ENCODE data around the gene ENPEP.
A peak's percentile ranks its signal among the peaks of the same experiment; 100 is the strongest.

The ENPEP gene

GRCh38 chr4:110487873-110488272, 11.9 kb downstream of the ENPEP start:
- Histone ChIP-seq H4K91ac (ENCODE audit: low read depth, low read length) (no peak overlapping the region), H3K27me3 (ENCODE audit: insufficient read depth, low read length) (no peaks in the 10 kb centered on the region), H3K36me3 (ENCODE audit: control insufficient read depth in 1 of 2, insufficient read depth in 2 of 2, low read length in 2 of 2) (peaks cover 2 to 3% of the 10 kb centered on the region in 2 experiments), H3K4ac (ENCODE audit: low read depth, low read length) (no peak overlapping the region), H3K18ac (ENCODE audit: low read length) (no peak overlapping the region), H3K9me3 (ENCODE audit: insufficient read depth, low read depth, low read length) (no peaks in the 10 kb centered on the region), H3K4me3 (ENCODE audit: low read depth, low read length) (no peak overlapping the region), H3K14ac (ENCODE audit: low read length) (no peak overlapping the region), H4K8ac (ENCODE audit: low read depth, low read length) (no peak overlapping the region), H2AK5ac (ENCODE audit: low read length) (no peak overlapping the region), H3K79me2 (ENCODE audit: control insufficient read depth, insufficient read depth, low read length, poor library complexity) (no peaks in the 10 kb centered on the region), H3K4me2 (ENCODE audit: low read length) (no peak overlapping the region), H3K27ac (ENCODE audit: low read depth, low read length) (peak overlapping the region; percentile 74), H4K12ac (ENCODE audit: low read depth, low read length) (no peak overlapping the region), H2BK12ac (ENCODE audit: low read length) (no peak overlapping the region), H3K4me1 (ENCODE audit: control insufficient read depth in 1 of 2, insufficient read depth in 2 of 2, low read length in 2 of 2) (peaks cover 3 to 12% of the 10 kb centered on the region in 2 experiments), H3K79me1 (ENCODE audit: low read length) (peaks cover 21% of the 10 kb centered on the region), H2AFZ (ENCODE audit: insufficient read depth, low read length, poor library complexity) (no peak overlapping the region), H2BK5ac (ENCODE audit: low read depth, low read length, poor library complexity) (no peak overlapping the region), H2BK120ac (ENCODE audit: insufficient read depth, low read length, poor library complexity) (peak overlapping the region; percentile 33), H3K23ac (ENCODE audit: low read length) (no peak overlapping the region), H3K9ac (ENCODE audit: low read length) (no peak overlapping the region)
- peak; percentile 14 to 60 for DNase-seq

- no peak overlapping the region for H2BK120ac ChIP-seq (ENCODE audit: insufficient read depth, low read length, poor library complexity)
- H3K36me3 ChIP-seq (ENCODE audit: control insufficient read depth in 1 of 2, insufficient read depth in 2 of 2, low read length in 2 of 2) = peaks cover 2 to 3% of the 10 kb centered on the region in 2 experiments
- no peaks in the 10 kb centered on the region for H3K9me3 ChIP-seq (ENCODE audit: insufficient read depth, low read depth, low read length)
- peaks cover 3 to 8% of the 10 kb centered on the region in 2 experiments for H3K4me1 ChIP-seq (ENCODE audit: control insufficient read depth in 1 of 2, insufficient read depth in 2 of 2, low read length in 2 of 2)
- H3K4ac ChIP-seq (ENCODE audit: low read depth, low read length) = no peak overlapping the region
- peak overlapping the region; percentile 4 for H4K91ac ChIP-seq (ENCODE audit: low read depth, low read length)
- H4K12ac ChIP-seq (ENCODE audit: low read depth, low read length) = no peak overlapping the region
- no peak overlapping the region for H2BK12ac ChIP-seq (ENCODE audit: low read length)
- no peak overlapping the region for H3K9ac ChIP-seq (ENCODE audit: low read length)
- no peaks in the 10 kb centered on the region for H3K79me2 ChIP-seq (ENCODE audit: control insufficient read depth, insufficient read depth, low read length, poor library complexity)
- H3K4me3 ChIP-seq (ENCODE audit: low read depth, low read length) = no peak overlapping the region
- H3K27me3 ChIP-seq (ENCODE audit: insufficient read depth, low read length) = no peaks in the 10 kb centered on the region
- H3K14ac ChIP-seq (ENCODE audit: low read length) = no peak overlapping the region
- H4K8ac ChIP-seq (ENCODE audit: low read depth, low read length) = no peak overlapping the region
- H3K27ac ChIP-seq (ENCODE audit: low read depth, low read length) = no peak overlapping the region
- H3K18ac ChIP-seq (ENCODE audit: low read length) = no peak overlapping the region
- DNase-seq = no peak
- WGBS (ENCODE audit: extremely low coverage, insufficient coverage, insufficient read length) = no CpG with 5 or more reads among the region's 6 CpGs
- H2AK5ac ChIP-seq (ENCODE audit: low read length) = no peak overlapping the region
- no peak overlapping the region for H2AFZ ChIP-seq (ENCODE audit: insufficient read depth, low read length, poor library complexity)
- no peak overlapping the region for H3K23ac ChIP-seq (ENCODE audit: low read length)
- H3K79me1 ChIP-seq (ENCODE audit: low read length) = peaks cover 13% of the 10 kb centered on the region
- H3K4me2 ChIP-seq (ENCODE audit: low read length) = no peak overlapping the region
- no peak overlapping the region for H2BK5ac ChIP-seq (ENCODE audit: low read depth, low read length, poor library complexity)
Measured at GRCh38 chr4:110489901-110490508, 14.1 kb downstream of the ENPEP start.

- DNase-seq = no peak
- Histone ChIP-seq H2BK120ac (ENCODE audit: insufficient read depth, low read length, poor library complexity) (no peak overlapping the region), H3K4me1 (ENCODE audit: control insufficient read depth in 1 of 2, insufficient read depth in 2 of 2, low read length in 2 of 2) (peaks cover 0 to 3% of the 10 kb centered on the region in 2 experiments), H2AFZ (ENCODE audit: insufficient read depth, low read length, poor library complexity) (no peak overlapping the region), H3K4ac (ENCODE audit: low read depth, low read length) (no peak overlapping the region), H2BK12ac (ENCODE audit: low read length) (no peak overlapping the region), H3K18ac (ENCODE audit: low read length) (no peak overlapping the region), H4K12ac (ENCODE audit: low read depth, low read length) (no peak overlapping the region), H3K23ac (ENCODE audit: low read length) (no peak overlapping the region), H4K91ac (ENCODE audit: low read depth, low read length) (no peak overlapping the region), H3K9ac (ENCODE audit: low read length) (no peak overlapping the region), H3K27ac (ENCODE audit: low read depth, low read length) (no peak overlapping the region), H3K79me1 (ENCODE audit: low read length) (peaks cover 6% of the 10 kb centered on the region), H3K9me3 (ENCODE audit: insufficient read depth, low read depth, low read length) (no peaks in the 10 kb centered on the region), H3K79me2 (ENCODE audit: control insufficient read depth, insufficient read depth, low read length, poor library complexity) (no peaks in the 10 kb centered on the region), H3K4me2 (ENCODE audit: low read length) (no peak overlapping the region), H2BK5ac (ENCODE audit: low read depth, low read length, poor library complexity) (no peak overlapping the region), H2AK5ac (ENCODE audit: low read length) (no peak overlapping the region), H4K8ac (ENCODE audit: low read depth, low read length) (no peak overlapping the region), H3K36me3 (ENCODE audit: control insufficient read depth in 1 of 2, insufficient read depth in 2 of 2, low read length in 2 of 2) (peaks cover 2 to 3% of the 10 kb centered on the region in 2 experiments), H3K27me3 (ENCODE audit: insufficient read depth, low read length) (no peaks in the 10 kb centered on the region), H3K14ac (ENCODE audit: low read length) (no peak overlapping the region), H3K4me3 (ENCODE audit: low read depth, low read length) (no peak overlapping the region)
- WGBS (ENCODE audit: extremely low coverage, insufficient coverage, insufficient read length) = no CpG with 5 or more reads among the region's 5 CpGs
Measured at GRCh38 chr4:110492522-110492921, 16.6 kb downstream of the ENPEP start.

- WGBS (ENCODE audit: extremely low coverage, insufficient coverage, insufficient read length) = no CpG with 5 or more reads among the region's 1 CpG
- no peak overlapping the region for H3K4me2 ChIP-seq (ENCODE audit: low read length)
- H3K36me3 ChIP-seq (ENCODE audit: control insufficient read depth in 1 of 2, insufficient read depth in 2 of 2, low read length in 2 of 2) = peaks cover 2 to 4% of the 10 kb centered on the region in 2 experiments
- no peak overlapping the region for H3K9ac ChIP-seq (ENCODE audit: low read length)
- H4K8ac ChIP-seq (ENCODE audit: low read depth, low read length) = no peak overlapping the region
- no peak overlapping the region for H3K18ac ChIP-seq (ENCODE audit: low read length)
- H2BK12ac ChIP-seq (ENCODE audit: low read length) = no peak overlapping the region
- H3K27ac ChIP-seq (ENCODE audit: low read depth, low read length) = no peak overlapping the region
- H3K4me1 ChIP-seq (ENCODE audit: control insufficient read depth in 1 of 2, insufficient read depth in 2 of 2, low read length in 2 of 2) = peaks cover 0 to 3% of the 10 kb centered on the region in 2 experiments
- no peak overlapping the region for H2BK5ac ChIP-seq (ENCODE audit: low read depth, low read length, poor library complexity)
- no peaks in the 10 kb centered on the region for H3K27me3 ChIP-seq (ENCODE audit: insufficient read depth, low read length)
- no peak overlapping the region for H3K14ac ChIP-seq (ENCODE audit: low read length)
- no peak for DNase-seq
- H3K23ac ChIP-seq (ENCODE audit: low read length) = no peak overlapping the region
- H2AK5ac ChIP-seq (ENCODE audit: low read length) = no peak overlapping the region
- no peaks in the 10 kb centered on the region for H3K79me2 ChIP-seq (ENCODE audit: control insufficient read depth, insufficient read depth, low read length, poor library complexity)
- no peaks in the 10 kb centered on the region for H3K9me3 ChIP-seq (ENCODE audit: insufficient read depth, low read depth, low read length)
- no peak overlapping the region for H2AFZ ChIP-seq (ENCODE audit: insufficient read depth, low read length, poor library complexity)
- H4K12ac ChIP-seq (ENCODE audit: low read depth, low read length) = no peak overlapping the region
- H4K91ac ChIP-seq (ENCODE audit: low read depth, low read length) = no peak overlapping the region
- H2BK120ac ChIP-seq (ENCODE audit: insufficient read depth, low read length, poor library complexity) = no peak overlapping the region
- H3K79me1 ChIP-seq (ENCODE audit: low read length) = peaks cover 4% of the 10 kb centered on the region
- no peak overlapping the region for H3K4ac ChIP-seq (ENCODE audit: low read depth, low read length)
- no peak overlapping the region for H3K4me3 ChIP-seq (ENCODE audit: low read depth, low read length)
Measured at GRCh38 chr4:110493520-110493919, 17.6 kb downstream of the ENPEP start.

Data from trophoblast cell (in vitro differentiated cells and primary cell).